Stimulated activated CD8-positive, alpha-beta memory T cell treated with anti-CD3 and anti-CD28 coated beads, Interleukin-4, amount 100 ng/mL, for 1 hour (primary cell): ENCODE results near the gene AP1S1.
A peak's percentile ranks its signal among the peaks of the same experiment; 100 is the strongest.

Experiments
- DNase-seq, 2 donors: peaks; one replicate each; pipeline ENCODE4 v3.0.0-alpha.2; 2020; ENCODE audit warnings: low read depth in 2 of 2, low spot score in 1 of 2

Gene AP1S1

GRCh38 chr7:101169838-101170551 lies 15.7 kb downstream of the AP1S1 start:
- peak; percentile 62 to 69 for DNase-seq

GRCh38 chr7:101170617-101171441 lies 16.6 kb downstream of the AP1S1 start:
- DNase-seq: no peak

GRCh38 chr7:101171442-101171837 lies 17.2 kb downstream of the AP1S1 start:
- DNase-seq: no peak

DNA sequence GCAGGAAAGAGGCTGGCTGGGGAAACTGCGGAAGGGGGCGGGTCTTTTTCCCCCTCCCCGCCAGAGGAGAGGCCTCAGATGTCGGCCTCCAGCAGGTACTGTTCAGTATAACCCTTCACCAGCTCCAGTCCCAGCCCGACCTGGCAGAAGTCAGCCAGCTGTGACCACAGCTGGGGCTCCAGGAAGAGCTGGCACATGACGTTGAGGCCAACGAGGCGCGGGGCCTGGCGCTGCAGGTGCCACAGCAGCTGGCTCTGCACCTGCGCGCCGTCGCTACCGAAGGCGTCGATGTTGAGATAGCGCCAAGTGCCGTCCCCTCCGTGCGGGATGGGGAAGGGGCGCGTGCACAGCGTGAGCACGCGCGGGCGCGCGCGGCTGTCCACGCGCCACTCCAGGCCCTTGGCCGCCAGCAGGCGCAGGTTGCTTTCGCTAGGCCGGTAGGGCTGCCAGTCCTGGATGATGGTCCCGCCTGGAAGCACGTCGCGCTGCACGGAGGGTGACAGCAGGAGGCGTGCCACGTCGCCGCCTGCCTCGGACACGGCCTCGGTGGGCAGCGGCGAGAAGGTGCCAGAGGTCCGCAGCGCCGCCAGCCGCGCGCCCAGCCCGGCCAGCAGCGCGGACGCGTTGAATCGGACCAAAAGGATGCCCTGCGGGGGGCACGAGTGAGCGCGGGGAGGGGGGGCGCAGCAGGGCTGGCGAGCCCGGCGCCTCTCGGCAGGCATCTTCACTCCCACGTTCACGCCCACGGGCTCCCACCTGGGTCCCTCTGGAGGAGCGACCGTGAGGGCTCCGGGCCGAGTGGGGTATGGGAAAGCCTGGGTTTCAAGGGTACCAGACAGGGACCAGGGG lies 18.0 kb downstream of the AP1S1 start:
- no peak for DNase-seq

DNA sequence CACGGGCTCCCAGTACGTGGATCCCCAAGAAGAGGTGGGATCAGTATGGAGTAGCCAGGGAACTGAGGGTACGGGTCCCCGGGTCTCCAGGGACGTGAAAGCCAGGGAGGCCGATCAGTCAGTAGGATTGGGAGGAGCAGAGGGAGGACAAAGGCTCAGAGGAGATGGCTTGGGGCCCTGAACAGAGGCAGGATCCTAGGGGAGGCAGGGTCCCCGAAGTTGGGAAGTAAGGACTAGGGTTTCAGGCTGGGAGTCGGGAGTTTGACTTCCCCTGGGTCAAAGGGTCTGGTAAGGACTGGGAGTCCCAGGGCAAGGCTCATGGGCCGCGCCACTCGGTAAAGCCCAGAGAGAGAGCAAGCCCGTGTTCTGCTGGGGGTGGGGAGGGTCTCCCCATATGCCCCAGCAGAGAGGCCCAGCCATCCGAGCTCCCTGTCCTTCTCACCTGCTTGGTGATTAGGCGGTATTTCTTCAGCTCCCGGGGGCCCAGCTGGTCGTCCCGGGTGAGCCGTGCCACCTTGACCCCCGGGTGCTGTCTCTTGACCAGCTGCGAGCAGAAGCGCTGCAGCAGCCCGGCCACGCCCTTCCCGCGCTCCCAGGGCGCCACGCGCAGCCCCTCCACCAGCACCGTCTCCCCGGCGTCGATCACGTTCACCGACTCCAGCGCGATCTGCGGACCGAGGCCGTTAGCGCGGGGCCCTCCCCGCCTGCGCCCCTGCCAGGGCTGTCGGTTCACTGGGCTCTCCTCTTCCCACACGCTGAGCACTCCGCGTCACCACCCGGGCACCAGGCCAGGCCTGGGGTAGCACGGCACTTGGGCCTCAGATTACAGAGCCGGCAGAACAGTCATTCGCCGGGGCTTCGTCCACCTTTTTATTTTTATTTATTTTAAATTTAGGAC lies 18.8 kb downstream of the AP1S1 start:
- DNase-seq: no peak

DNA sequence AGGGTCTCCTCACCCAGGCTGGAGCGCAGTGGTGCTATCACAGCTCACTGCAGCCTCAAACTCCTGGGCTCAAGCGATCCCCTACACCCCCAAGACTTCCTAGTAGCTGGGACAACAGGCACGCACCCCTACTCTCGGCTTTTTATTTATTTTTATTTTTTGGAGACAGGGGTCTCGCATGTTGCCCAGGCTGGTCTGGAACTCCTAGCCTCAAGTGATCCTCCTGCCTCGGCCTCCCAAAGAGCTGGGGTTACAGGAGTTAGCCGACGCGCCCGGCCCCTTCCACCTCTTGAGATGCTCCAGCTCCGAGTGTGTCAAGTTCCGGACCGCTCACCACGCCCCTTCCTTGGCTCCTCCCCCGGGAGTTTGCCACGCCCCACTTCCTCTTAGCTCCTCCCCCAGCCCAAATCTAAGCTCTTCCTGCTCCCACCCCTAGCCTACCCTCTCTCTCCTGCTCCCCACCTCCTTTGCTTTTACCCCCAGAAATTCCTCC lies 19.5 kb downstream of the AP1S1 start:
- DNase-seq: peak in 1 of 2 donors; percentile 38

GRCh38 chr7:101174322-101174854 lies 20.1 kb downstream of the AP1S1 start:
- no peak for DNase-seq

DNA sequence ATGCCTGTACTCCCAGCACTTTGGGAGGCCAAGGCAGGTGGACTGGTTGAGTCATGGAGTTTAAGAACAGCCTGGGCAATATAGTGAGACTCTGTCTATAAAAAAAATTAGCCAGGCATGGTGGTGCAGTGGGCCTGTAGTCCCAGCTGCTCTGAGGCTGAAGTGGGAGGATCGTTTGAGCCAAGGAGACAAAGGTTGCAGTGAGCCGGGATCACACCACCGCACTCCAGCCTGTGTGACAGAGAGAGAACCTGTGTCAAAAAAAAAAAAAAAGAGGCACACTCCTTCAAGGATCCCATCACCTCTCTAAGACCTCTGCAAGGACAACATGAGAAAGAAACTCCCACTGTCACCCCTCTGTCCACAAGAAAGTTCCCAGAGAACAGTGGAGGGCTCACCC lies 21.4 kb downstream of the AP1S1 start:
- DNase-seq: no peak

GRCh38 chr7:101177644-101178043 lies 23.4 kb downstream of the AP1S1 start:
- DNase-seq: no peak

GRCh38 chr7:101179117-101179516 lies 24.8 kb downstream of the AP1S1 start:
- no peak for DNase-seq

GRCh38 chr7:101179713-101180112 lies 25.4 kb downstream of the AP1S1 start:
- DNase-seq: no peak

- DNase-seq: no peak
These were observed 26.0 kb downstream of the AP1S1 start, which contains the start of gene NAT16 for GRCh38 chr7:101180130-101180755. TSS of gene NAT16 (minus strand) at chr7:101180293. CDS start at chr7:101174807, 5,486 bp downstream.

DNA sequence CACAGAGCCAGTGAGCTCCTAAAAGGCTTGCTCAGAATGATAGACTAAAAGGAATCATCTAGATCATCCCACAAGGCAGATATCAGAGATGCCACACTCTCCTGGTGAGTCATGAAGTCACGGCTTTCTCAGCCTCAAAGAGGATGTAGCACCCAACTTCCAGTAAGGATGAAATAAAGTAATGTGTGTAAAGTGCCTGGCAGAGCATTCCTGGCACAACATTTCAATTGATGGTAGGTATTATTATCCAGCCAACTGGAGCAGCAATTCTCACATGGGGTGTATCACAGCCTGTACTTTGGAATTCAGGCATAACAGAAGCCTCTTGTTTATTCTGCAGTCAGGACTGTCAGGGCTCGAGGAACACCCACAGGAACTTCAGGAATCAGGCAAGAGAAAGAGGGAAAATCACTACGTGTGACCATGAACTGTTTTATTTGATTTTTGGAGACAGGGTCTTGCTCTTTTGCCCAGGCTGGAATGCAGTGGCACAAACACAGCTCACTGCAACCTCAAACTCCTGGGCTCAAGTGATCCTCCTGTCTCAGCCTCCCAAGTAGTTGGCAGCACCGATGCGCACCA lies 31.1 kb downstream of the AP1S1 start:
- no peak for DNase-seq

- DNase-seq: no peak
These were observed 31.9 kb downstream of the AP1S1 start for GRCh38 chr7:101186194-101186593.

GRCh38 chr7:101186844-101187428 lies 32.7 kb downstream of the AP1S1 start:
- DNase-seq: no peak

- DNase-seq: no peak
These were observed 34.8 kb downstream of the AP1S1 start for GRCh38 chr7:101189109-101189508.

GRCh38 chr7:101195884-101196283 lies 41.6 kb downstream of the AP1S1 start:
- no peak for DNase-seq

GRCh38 chr7:101197991-101198390 lies 43.7 kb downstream of the AP1S1 start:
- DNase-seq: no peak

- no peak for DNase-seq
These were observed 44.2 kb downstream of the AP1S1 start for GRCh38 chr7:101198476-101198875.
